ENCODE measurements around the gene CCDC150.
"Not testable (repeated sequence)": the region's sequence is repeated elsewhere in the genome, so short reads cannot be mapped to it uniquely, and the experiment has no call there.

CCDC150 gene

DNA sequence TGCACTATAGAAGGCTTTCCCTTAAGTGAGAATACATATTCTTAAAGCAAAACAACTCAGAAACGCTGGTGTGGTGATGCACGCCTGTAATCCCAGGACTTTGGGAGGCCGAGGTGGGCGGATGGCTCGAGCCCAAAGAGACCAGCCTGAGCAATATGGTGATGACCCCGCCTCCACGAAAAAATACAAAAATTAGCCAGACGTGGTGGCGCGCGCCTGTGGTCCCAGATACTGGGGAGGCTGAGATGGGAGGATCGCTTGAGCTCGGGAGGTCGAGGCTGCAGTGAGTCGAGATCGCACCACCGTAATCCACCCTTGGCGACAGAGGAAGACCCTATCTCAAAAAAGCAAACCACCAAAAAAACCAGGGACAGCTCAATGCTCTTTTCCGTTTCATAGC is 750 bp upstream of the CCDC150 start:
- no peak for DNase-seq

DNA sequence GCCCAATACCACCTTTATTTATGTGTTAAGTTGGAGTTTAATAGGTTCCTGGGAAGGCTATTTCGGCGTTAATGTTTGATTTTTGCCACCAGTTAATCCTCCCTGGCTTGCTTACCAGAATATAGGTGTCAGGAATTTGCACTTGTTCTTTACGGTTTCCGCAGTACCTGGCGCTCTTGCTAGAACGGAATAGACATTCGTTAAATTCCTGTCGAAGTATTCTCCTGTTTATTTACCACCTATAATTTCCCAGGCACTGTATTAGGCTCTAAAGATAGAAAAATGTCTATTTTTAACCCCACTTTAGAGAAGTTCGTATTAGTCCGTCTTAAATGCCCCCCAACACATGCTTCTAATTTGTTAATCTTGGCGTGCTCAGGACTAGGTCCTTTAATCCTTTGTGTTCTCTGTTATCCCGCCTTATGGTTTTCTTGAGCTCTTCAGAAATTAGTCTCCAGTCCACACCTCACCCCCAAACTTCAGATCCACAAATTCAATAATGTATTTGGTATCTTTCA is 575 bp downstream of the CCDC150 start:
- no peak for DNase-seq

DNA sequence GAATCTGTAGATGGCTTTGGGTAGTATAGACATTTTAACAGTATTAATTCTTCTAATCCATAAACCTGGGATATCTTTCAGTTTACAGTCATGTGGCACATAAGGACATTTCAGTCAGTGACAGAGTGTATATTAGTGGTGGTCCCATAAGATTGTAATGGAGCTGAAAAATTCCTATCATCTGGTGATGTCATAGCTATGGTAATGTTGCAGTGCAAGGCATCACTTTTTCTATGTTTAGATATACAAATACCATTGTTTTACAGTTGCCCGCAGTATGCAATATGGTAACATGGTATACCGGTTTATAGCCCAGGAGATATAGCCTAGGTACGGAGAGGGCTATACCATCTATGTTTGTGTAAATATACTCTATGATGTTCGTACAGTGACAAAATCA is 9.7 kb downstream of the CCDC150 start:
- DNase-seq = no peak

DNA sequence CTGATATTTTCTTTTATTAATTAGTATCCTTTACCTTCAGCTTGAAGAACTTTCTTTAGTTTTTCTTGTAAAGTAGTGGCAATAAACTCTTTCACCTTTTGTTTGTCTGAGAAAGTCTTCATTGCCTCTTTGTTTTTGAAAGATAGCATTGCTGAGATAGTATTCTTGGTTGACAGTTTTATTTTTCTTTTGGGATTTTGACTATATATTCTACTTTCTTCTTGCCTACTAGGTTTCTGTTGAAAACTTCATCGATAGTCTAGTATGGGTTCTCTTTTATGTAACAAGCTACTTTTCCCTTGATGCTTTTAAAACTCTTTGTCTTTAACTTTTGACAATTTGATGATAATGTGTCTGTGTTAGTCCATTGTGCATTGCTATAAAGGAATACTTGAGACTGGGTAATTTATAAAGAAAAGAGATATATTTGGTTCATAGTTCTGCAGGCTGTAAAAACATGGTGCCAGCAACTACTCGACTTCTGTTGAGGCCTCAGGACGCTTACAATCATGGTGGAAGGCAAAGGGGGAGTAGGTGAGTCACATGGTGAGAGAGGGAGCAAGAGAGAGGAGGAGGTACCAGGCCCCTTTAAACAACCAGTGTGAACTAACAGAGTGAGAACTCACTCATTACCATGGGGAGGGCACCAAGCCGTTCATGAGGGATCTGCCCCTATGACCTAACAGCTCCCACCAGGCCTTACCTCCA is 12.0 kb downstream of the CCDC150 start:
- no peak for DNase-seq

DNA sequence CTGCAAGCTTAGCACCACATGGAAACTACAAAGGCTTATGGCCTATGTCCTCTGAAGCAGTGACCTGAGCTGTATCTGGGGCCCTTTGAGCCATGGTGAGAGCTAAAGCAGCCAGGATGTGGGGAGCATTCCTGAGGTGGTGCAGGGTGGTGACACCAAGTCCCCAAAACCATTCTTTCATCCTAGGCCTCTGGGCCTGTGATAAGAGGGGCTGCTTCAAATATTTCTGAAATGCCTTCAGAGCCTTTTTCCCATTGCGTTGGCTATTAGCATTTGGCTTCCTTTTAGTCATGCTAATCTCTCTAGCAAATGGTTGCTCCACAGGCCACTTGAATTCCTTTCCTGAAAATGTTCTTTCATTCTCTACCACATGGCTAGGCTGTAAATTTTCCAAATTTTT is 13.4 kb downstream of the CCDC150 start:
- no peak for DNase-seq

DNA sequence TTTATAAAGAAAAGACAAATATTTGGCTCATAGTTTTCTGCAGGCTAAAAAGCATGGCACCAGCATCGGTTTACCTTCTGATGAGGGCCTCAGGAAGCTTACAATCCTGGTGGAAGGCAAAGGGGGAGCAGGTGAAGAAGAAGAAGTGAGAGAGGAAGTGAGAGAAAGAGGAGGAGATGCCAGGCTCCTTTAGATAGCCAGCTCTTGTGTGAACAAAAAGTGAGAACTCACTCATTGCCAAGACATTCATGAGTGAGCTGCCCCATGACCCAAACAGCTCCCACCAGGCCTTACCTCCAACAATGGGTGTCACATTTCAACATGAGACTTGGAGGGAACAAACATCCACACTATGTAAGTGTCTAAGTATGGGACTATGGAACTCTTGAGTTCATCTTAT is 14.3 kb downstream of the CCDC150 start:
- no peak for DNase-seq

DNA sequence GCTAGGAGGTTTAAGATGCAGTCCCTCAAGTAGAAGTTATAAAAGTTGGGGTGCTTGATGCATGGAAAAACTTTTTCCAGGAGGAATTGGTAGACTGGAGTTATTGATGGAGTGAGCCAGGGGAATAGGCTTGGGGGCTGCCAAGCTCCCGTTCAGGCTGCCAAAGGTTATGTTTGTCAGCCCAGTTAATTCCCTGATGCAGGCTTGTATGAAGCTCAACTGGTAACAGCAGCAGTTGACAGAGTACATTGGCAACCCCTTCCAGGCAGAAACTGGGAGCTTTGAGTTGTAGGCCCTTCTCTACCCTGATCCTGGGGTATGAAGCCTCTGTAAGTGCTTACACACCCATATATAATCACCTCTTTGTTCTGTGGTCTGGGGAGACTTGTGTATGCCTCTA is 16.2 kb downstream of the CCDC150 start:
- DNase-seq = no peak

DNA sequence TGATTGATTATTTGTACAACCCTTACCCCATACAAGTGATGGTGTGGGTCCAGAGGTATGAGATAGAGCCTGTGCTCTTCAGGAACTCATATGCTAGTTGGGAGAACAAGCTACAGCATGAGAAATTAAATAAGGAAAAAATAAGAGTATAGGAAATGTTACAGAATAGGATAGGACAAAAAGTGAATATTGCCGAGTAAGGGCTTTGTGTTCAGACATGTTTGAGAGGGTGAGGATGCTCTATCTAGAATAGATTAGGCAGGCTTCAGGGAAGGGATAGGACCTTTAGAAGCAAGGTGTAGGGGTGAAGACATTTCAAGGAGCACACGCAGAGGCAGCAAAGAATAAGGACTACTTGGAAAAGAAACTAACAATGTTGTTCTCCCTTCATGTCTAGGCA is 17.8 kb downstream of the CCDC150 start:
- no peak for DNase-seq

DNA sequence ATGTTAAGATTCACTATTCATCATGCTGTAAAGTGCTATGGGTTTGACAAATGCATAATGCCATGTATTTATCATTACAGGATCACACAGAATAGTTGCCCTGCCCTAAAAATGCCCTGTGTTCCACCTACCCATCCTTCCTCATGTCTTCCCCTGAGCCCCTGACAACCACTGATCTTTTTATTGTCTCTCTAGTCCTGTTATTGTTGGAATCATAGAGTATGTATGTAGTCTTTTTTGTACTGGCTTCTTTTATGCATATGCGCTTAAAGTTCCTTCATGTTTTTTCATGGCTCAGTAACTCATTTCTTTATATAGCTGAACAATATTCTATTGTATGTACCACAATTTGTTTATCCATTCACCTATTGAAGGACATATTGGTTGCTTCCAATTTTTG is 20.3 kb downstream of the CCDC150 start:
- DNase-seq = no peak

DNA sequence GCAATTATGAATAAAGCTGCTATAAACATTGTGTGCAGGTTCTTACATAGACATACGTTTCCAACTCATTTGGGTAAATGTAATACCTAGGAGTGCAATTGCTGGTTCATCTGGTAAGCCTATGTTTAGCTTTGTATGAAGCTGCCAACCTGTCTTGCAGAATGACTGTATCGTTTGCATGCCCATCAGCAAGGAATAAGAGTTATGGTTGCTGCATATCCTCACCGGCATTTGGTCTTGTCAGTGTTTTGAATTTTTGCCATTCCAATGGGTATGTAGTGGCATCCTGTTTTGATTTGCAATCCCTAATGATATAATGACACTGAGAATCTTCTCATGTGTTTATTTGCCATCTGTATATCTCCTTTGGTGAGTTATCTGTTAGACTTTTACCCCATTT is 20.7 kb downstream of the CCDC150 start:
- DNase-seq = no peak

DNA sequence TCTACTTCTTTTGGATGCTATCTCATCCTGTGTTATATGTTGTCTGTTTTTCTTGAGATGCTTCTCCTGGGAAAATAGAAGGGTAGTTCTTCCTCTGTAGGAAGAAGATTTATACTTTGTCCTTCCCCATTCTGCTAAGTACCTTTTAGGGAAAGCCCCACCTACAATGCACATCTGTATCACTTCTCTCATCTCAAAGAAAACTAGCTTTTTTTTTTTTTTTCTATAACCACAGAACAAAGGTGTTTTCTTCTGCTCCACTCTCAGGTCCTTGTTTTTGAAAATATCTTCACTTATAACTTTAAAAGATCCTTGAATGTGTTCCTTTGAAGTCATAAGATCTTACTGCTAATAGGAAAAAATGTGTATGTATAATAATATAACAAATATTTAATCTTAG is 30.8 kb downstream of the CCDC150 start:
- no peak for DNase-seq

DNA sequence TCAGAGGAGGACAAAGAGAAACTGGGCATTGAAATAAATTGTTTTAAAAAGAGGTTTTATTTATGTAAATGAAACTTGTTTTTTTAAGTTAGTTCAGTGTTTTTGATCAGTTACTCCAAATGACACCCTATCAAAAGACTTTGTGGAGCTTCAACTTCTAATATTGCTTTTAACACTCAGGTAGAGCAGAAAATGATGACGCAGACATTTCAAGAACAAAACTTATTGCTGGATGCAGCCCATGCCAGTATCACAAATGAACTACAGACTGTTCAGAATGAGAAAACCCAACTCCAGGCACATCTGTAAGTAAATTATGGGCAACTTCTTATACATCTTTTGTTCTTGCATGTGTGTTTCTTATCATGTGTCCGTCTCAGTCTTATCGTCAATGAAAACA is 36.4 kb downstream of the CCDC150 start:
- no peak for DNase-seq

DNA sequence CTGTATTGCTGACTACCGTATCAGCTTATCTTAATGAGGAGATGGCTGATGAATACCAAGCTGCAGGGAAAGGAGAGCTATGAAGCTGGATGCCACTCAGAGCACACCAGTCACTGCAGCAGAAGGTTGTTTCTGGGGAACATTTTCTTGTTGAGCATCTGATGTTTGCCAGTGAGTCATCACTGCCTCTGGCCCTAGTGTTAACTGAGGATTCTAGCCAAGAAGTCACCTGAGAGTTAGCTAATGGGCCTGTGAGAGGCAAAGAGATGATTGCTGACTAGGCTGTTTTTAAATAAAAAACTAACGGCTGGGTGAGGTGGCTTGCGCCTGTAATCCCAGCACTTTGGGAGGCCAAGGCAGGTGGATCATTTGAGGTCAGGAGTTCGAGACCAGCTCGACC is 37.9 kb downstream of the CCDC150 start:
- no peak for DNase-seq

DNA sequence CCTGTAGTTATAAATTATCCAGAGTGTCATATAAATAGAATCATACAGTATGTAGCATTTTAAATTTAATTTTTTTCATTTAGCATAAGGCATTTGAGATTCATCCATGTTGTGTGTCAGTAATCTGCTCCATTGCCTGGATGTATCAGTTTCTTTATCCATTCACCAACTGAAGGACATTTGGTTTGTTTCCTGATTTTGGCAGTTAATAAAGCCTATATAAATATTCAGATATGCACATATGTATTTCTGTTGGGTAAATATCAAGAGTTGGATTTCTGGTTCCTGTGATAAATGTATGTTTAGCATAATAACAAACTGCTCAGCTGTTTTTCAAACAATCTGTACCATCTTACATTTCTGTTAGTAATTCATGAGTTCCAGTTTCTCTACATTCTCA is 39.9 kb downstream of the CCDC150 start:
- no peak for DNase-seq

DNA sequence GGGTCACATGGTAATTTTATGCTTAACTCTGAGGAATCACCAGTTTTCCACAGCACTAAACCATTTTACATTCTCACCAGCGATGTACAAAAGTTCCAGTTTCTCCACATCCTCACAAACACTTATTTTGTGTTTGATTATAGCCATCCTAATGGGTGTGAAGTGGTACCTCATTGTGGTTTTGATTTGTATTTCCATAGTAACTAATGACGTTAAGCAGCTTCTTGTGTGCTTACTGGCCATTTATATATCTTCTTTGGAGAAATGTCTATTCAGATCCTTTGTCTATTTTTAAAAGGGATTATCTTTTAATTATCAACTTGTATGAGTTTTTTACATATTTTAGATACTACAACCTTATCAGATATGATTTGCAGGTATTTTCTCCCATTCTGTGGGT is 42.0 kb downstream of the CCDC150 start:
- no peak for DNase-seq

DNA sequence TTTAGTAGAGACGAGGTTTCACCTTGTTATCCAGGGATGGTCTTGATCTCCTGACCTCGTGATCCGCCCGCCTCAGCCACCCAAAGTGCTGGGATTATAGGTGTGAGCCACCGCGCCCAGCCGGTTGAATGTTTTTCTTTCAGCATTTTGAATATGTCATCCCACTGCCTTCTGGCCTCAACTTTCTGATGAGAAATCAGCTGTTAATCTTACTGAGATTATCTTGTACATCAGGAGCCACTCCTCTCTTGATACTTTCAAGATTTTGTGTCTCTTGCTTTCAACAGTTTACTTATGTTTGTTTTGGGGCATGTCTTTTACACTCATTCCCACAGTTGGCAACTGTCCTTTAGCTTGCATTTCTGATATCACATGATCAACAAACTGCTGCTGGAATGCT is 46.3 kb downstream of the CCDC150 start:
- no peak for DNase-seq

DNA sequence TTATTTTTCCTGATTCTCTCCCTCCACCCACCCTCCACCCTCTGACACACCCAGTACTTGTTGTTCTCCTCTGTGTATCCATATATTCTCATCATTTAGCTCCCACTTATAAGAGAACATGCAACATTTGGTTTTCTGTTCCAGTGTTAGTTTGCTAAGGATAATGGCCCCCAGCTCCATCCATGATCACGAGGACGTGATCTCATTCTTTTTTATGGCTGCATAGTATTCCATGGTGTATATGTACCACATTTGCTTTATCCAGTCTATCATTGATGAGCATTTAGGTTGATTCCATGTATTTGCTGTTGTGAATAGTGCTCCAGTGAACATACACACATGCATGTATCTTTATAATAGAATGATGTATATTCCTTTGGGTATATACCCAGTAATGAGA is 47.2 kb downstream of the CCDC150 start:
- DNase-seq = not testable (repeated sequence)

DNA sequence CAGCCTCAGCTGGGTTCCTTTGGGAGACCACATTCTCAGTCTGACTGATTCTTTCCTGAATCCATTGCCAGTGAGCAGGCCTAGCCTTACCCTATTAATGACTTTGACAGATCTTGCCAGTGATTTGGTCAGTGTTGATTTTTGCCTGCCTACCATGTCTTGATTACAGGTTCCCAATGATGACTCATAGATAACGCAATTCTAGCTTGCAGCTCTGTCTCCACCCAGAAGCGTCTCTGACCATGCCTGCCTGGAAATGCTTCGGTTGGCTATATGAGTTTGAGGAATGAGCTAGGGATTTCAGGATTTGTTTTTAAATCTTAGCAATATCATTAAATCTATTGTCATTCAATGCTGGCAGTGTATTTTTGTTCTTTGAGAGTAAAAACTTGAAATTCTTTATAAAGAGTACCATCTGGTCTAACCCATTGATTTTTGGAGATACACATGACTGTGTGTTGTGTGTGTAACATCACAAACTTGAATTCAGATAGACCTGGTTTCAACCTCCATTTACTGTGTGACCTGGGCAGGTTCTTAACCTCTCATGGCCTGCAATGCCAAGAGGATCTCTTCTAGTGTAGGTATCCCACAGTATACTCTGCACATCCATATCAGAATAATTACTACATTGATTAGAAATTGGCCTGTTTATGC is 57.0 kb downstream of the CCDC150 start:
- no peak for DNase-seq

DNA sequence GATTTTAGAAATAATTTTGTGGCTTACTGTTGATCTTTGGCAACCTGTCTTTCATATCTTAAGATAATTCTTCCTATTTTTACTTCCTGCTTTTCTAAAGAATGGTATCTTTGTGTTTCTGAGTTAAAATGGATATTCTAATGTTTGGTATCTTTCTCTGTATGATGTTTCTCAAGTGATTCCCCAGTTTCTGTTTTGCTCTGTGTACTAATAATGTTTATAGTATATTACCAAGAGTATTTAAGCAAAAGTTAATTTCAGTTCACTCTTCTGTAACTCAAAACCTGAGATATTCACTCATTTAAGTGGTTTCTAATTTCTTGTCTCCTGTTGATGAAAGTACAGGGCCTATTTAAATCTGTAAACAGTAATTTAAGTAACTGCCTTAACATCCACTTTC is 58.3 kb downstream of the CCDC150 start:
- DNase-seq = no peak

DNA sequence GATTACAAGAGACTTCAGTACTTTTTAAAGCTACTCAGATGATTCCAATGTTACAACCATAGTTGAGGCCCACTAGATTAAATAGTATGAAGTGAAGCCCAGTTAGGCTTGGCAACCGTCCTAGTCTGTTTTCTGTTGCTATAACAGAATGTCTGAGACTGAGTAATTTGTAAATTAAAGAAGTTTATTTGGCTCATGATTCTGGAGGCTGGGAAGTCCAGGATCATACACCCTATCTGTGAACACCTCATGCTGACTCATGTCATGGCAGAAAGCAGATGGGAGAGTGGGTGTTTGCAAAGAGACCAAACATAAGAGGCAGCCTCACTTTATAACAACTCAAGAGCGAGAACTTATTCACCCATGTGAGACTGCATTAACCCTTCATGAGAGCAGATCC is 63.1 kb downstream of the CCDC150 start:
- no peak for DNase-seq

DNA sequence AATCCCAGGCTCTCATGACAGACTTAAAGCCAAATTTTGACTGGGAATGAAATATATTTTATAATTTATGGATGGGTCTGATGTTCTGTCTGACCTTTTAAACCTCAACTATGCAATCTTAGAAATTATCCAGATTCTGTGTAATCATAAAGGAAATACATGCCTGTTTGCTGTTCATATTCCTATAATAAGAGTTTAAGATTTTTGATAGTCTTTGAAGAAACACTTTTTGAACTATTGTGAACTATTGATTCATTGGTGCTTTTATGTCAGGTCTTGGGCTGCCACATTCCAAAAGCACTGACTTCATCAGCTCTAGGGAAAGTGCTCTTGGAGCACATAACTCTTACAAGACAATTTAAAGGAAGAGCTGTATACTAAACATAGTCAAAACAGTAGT is 64.2 kb downstream of the CCDC150 start:
- DNase-seq = no peak

DNA sequence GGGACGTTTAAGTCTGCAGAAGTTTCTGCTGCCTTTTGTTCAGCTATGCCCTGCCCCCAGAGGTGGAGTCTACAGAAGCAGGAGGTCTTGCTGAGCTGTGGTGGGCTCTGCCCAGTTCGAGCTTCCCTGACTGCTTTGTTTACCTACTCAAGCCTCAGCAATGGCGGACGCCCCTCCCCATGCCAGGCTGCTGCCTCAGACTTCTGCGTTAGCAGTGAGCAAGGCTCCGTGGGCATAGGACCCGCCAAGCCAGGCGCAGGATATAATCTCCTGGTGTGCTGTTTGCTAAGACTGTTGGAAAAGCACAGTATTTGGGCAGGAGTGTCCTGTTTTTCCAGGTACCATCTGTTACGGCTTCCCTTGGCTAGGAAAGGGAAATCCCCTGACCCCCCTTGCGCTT is 70.5 kb downstream of the CCDC150 start:
- DNase-seq = not testable (repeated sequence)

DNA sequence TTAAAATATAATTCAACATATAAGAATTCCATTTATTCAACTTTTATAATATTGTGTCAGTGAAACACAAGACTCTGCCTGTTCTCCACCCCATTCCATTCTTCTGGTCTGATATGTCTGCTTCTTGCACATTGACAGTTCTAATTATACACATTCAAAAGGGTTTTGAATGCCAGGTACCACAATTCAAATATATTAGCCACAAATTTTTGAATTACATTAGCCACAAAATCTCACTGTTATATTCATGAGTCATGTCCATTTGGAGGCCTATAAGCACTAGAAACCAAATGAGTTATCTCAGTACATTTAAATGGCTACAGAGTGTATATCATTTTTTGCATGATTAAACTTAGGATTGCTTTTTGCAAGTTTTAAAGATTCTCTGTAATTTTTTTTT is 72.1 kb downstream of the CCDC150 start:
- DNase-seq = no peak

DNA sequence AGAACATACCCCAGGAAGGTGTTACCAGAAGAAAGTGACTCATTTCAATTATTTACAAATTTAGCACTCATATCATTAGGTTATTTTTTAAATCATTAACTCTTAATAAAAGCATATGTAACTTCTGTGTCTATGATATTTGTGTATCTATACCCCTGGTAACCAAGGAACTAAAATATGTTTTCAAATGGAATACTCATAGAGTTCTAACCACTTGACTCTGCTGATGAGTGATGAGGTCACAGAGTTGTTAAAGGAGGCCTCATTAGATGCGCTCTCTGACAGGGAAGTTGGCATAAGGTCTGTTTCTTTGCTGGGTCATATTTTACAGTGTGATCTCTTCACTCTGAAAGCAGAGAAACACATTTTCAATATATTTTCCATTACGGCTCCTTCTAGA is 73.4 kb downstream of the CCDC150 start:
- no peak for DNase-seq

All from activated naive CD4-positive, alpha-beta T cell treated with Interleukin-2 at 50 U/mL for 16 hours (primary cell).